GM12891 (cell line): ENCODE measurements around the gene DENND1A.

Experiments
- POLR2A ChIP-seq: IDR thresholded peaks from 2 replicates; pipeline ENCODE4 v1.6.1; 2011; ENCODE audit warnings: low read depth, low read length, control low read depth
- POLR2AphosphoS5 ChIP-seq: IDR thresholded peaks from 2 replicates; pipeline ENCODE4 v1.6.1; 2011; ENCODE audit warnings: low read depth, low read length, control low read depth
- POU2F2 ChIP-seq: IDR thresholded peaks from 2 replicates; pipeline ENCODE4 v1.6.1; 2011; ENCODE audit warnings: low read depth, mild to moderate bottlenecking, control low read depth, low read length, moderate library complexity
- TAF1 ChIP-seq: IDR thresholded peaks from 2 replicates; pipeline ENCODE4 v1.6.1; 2011; ENCODE audit warnings: low read depth, low read length, control low read depth

DNA sequence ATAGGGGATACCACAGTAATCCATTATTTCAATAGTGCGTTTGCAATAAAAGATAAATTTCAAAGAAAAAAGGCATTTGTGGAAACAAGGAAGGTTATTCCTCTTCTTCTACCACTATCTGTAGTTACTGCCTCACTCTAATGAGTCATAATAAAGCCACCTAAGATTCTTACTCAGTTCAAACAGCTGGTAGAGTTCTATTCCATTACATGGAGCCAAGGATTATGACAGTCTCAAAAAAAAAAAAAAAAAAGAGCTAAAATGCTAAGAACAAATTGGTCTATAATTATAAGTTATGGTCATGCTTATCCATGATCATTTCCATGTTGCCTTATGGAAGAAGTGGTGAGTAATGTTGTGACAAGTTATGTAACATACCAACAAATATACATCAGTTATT lies 46.3 kb downstream of the DENND1A start:
- no peak for TF ChIP-seq POLR2A
- no peak for TF ChIP-seq POLR2AphosphoS5
- TF ChIP-seq TAF1 = no peak
- TF ChIP-seq POU2F2 = no peak
